Type B pancreatic cell (in vitro differentiated cells): ENCODE measurements around the gene NAT8. TPM values are rescaled to one million over a fixed set of nuclear protein-coding genes. Genes with fewer than 3 reads are reported as not detected.
"Not testable (repeated sequence)": the region's sequence is repeated elsewhere in the genome, so short reads cannot be mapped to it uniquely, and the experiment has no call there.

ENCODE experiments used
- DNase-seq: peaks from one replicate; pipeline ENCODE4 v3.0.0; 2021; ENCODE audit warnings: mixed read lengths; ENCODE audit not compliant: unreplicated experiment; ENCODE audit errors: extremely low spot score
- H3K27ac Mint-ChIP-seq: 2 replicates; pipeline ENCODE4 v1.8.0; 2021; ENCODE audit warnings: mild to moderate bottlenecking, mixed read lengths
- H3K27me3 Mint-ChIP-seq: 2 replicates; pipeline ENCODE4 v1.8.0; 2021; ENCODE audit warnings: mixed read lengths
- H3K36me3 Mint-ChIP-seq: 2 replicates; pipeline ENCODE4 v1.8.0; 2021; ENCODE audit warnings: mixed read lengths
- H3K4me1 Mint-ChIP-seq: one replicate; pipeline ENCODE4 v1.8.0; 2021; ENCODE audit warnings: mixed read lengths; ENCODE audit not compliant: unreplicated experiment
- H3K4me3 Mint-ChIP-seq: 2 replicates; pipeline ENCODE4 v1.8.0; 2021; ENCODE audit warnings: mild to moderate bottlenecking, mixed read lengths
- H3K9me3 Mint-ChIP-seq: 2 replicates; pipeline ENCODE4 v1.8.0; 2021; ENCODE audit warnings: mixed read lengths
- total RNA-seq: library from RNA; stranded (reverse); gene quantifications from 2 replicates; pipeline ENCODE4 v1.2.1, GENCODE V29; 2021; ENCODE audit warnings: low replicate concordance
- TF ChIP-seq, protein P1 (sequence below): fragments of 200-600 bp; sonication (generic); conservative IDR thresholded peaks from 2 replicates; pipeline ENCODE4 v1.5.0; 2021; ENCODE audit warnings: antibody characterized with exemption, mild to moderate bottlenecking

The NAT8 gene
- total RNA-seq, 1 donor from 2014 or later: not detected

- H3K27me3 Mint-ChIP-seq, DNase-seq, H3K4me1 Mint-ChIP-seq, H3K9me3 Mint-ChIP-seq, H3K4me3 Mint-ChIP-seq, H3K27ac Mint-ChIP-seq, H3K36me3 Mint-ChIP-seq: not testable (repeated sequence)
- TF ChIP-seq, protein P1, sequence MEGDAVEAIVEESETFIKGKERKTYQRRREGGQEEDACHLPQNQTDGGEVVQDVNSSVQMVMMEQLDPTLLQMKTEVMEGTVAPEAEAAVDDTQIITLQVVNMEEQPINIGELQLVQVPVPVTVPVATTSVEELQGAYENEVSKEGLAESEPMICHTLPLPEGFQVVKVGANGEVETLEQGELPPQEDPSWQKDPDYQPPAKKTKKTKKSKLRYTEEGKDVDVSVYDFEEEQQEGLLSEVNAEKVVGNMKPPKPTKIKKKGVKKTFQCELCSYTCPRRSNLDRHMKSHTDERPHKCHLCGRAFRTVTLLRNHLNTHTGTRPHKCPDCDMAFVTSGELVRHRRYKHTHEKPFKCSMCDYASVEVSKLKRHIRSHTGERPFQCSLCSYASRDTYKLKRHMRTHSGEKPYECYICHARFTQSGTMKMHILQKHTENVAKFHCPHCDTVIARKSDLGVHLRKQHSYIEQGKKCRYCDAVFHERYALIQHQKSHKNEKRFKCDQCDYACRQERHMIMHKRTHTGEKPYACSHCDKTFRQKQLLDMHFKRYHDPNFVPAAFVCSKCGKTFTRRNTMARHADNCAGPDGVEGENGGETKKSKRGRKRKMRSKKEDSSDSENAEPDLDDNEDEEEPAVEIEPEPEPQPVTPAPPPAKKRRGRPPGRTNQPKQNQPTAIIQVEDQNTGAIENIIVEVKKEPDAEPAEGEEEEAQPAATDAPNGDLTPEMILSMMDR: peak; percentile 81
Observed at GRCh38 chr2:73630662-73631266, 11.5 kb downstream of the NAT8 start.

- not testable (repeated sequence) for H3K9me3 Mint-ChIP-seq, H3K36me3 Mint-ChIP-seq
Observed at GRCh38 chr2:73628493-73628892, 13.7 kb downstream of the NAT8 start.

DNA sequence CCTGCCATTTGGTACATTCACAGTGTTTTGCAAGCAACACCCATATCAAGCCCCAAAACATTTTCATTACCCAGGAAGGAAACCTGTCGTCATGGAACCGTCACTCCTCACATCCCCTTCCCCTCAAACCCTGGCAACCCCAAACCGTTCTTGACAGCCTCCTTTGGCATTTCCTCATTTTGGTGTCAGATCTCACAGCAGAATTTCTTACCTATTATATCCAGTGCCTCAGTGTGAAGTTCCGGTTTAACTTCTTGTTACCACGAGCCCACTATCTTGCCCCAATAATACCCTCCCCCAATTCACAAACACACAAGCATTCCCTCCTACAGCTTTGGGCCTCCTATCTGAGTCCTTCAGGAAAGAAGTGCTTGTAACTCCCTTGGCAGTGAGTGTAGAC is 16.0 kb downstream of the NAT8 start:
- not testable (repeated sequence) for H3K4me1 Mint-ChIP-seq, H3K27me3 Mint-ChIP-seq, H3K27ac Mint-ChIP-seq, H3K9me3 Mint-ChIP-seq, DNase-seq, H3K4me3 Mint-ChIP-seq, H3K36me3 Mint-ChIP-seq

More at GRCh38 chr2:73628493-73628892, 13.7 kb downstream of the NAT8 start:
- not testable (repeated sequence) for H3K27ac Mint-ChIP-seq, H3K4me3 Mint-ChIP-seq, DNase-seq, H3K4me1 Mint-ChIP-seq, H3K27me3 Mint-ChIP-seq

GRCh38 chr2:73624625-73625024 is 17.6 kb downstream of the NAT8 start:
- H3K36me3 Mint-ChIP-seq, H3K9me3 Mint-ChIP-seq, DNase-seq, H3K4me1 Mint-ChIP-seq, H3K27me3 Mint-ChIP-seq, H3K4me3 Mint-ChIP-seq, H3K27ac Mint-ChIP-seq: not testable (repeated sequence)
- TF ChIP-seq, protein P1: peak; percentile 24

DNA sequence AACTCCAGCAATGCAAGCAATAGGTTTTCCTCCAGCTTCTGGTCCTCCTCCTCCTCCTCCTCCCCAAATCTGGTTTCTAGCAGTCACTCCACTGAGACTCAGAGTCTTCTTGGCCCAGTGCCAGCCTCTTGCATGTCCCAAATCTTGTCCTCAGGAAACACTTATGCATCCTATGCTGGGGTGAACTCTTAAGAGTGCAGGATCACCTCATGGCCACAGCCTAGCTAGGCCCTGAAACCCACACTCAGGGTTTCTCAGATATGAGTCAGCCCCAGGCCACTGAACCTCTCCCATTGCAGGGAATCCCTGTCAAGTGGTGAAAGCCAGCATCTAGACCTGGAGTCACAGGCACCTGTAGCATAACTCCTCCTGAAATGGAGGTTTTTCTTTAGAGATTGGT is 18.2 kb downstream of the NAT8 start:
- H3K27me3 Mint-ChIP-seq, H3K4me1 Mint-ChIP-seq, H3K4me3 Mint-ChIP-seq, DNase-seq, H3K36me3 Mint-ChIP-seq, H3K27ac Mint-ChIP-seq, H3K9me3 Mint-ChIP-seq: not testable (repeated sequence)

GRCh38 chr2:73619925-73620324 is 22.3 kb downstream of the NAT8 start:
- not testable (repeated sequence) for DNase-seq, H3K27ac Mint-ChIP-seq, H3K4me1 Mint-ChIP-seq, H3K36me3 Mint-ChIP-seq, H3K9me3 Mint-ChIP-seq, H3K27me3 Mint-ChIP-seq, H3K4me3 Mint-ChIP-seq

DNA sequence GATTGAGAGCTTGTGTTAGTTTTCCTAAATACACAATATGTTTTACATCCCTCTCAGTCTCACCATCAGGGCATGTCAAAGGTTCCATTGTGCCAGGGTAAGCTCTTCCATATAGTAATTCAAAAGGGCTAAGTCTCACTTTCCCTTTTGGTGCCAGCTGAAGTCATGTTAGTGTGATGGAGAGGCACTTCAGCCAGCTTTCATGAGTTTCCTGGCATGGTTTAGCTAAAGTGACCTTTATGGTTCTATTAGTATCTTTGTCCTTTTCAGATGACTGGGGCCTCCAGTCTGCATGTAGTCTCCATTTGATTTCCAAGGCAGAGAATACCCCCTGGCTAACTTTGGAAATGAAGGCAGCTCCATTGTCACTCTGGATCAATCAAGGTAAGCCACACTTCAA is 27.2 kb downstream of the NAT8 start:
- TF ChIP-seq, protein P1: no peak
- no peaks in the 10 kb centered on the region for H3K36me3 Mint-ChIP-seq
- DNase-seq: no peak
- H3K4me3 Mint-ChIP-seq: no peak overlapping the region
- no peak overlapping the region for H3K27ac Mint-ChIP-seq
- H3K4me1 Mint-ChIP-seq: no peaks in the 10 kb centered on the region
- H3K27me3 Mint-ChIP-seq: no peaks in the 10 kb centered on the region
- no peaks in the 10 kb centered on the region for H3K9me3 Mint-ChIP-seq

GRCh38 chr2:73614105-73614504 is 28.1 kb downstream of the NAT8 start:
- no peaks in the 10 kb centered on the region for H3K9me3 Mint-ChIP-seq
- no peak overlapping the region for H3K27ac Mint-ChIP-seq
- no peaks in the 10 kb centered on the region for H3K36me3 Mint-ChIP-seq
- H3K4me3 Mint-ChIP-seq: no peak overlapping the region
- no peaks in the 10 kb centered on the region for H3K27me3 Mint-ChIP-seq
- DNase-seq: no peak
- no peaks in the 10 kb centered on the region for H3K4me1 Mint-ChIP-seq
- TF ChIP-seq, protein P1: no peak
